K562 (cell line): ENCODE data around the gene SH3BP5.

Experiments used
- ARID3A ChIP-seq: IDR thresholded peaks from 2 replicates; pipeline ENCODE4 v1.6.1; 2012; ENCODE audit warnings: low read depth, low read length, improper control_type of control experiment, borderline replicate concordance
- CEBPB ChIP-seq: fragments of 450-650 bp; IDR thresholded peaks from 2 replicates; pipeline ENCODE4 v1.6.1; 2016; ENCODE audit warnings: missing genetic modification characterization, missing compliant biosample characterization
- CTCF ChIP-seq, 3 experiments: IDR thresholded peaks in 2 of 3; conservative IDR thresholded peaks in 1 of 3; 2 replicates each; pipeline ENCODE4 v1.5.1; 2011 to 2012; ENCODE audit warnings: low read length in 3 of 3, mild to moderate bottlenecking in 3 of 3, control low read depth in 2 of 3, improper control_type of control experiment in 1 of 3, inconsistent platforms in 1 of 3, low read depth in 1 of 3, mixed read lengths in 1 of 3, moderate library complexity in 1 of 3; ENCODE audit not compliant: insufficient read depth in 2 of 3
- ELF1 ChIP-seq: fragments of 200-800 bp; sonication (Bioruptor generic); IDR thresholded peaks from 2 replicates; pipeline ENCODE4 v1.6.1; 2016; ENCODE audit warnings: missing genetic modification characterization, missing compliant biosample characterization
- ETV6 ChIP-seq, 3 experiments: fragments of 150-350 bp in 1 of 3; sonication (generic) in 1 of 3; formaldehyde crosslinking in 1 of 3; IDR thresholded peaks; 2 replicates each; pipeline versions ENCODE4 v1.6.1 to v1.8.0; 2014 to 2022; ENCODE audit warnings: borderline replicate concordance in 2 of 3, low read depth in 2 of 3, antibody characterized with exemption in 1 of 3, low read length in 1 of 3, mild to moderate bottlenecking in 1 of 3, missing genetic modification reagents in 1 of 3
- MECOM ChIP-seq: fragments of 250-450 bp; sonication (Bioruptor Pico); IDR thresholded peaks from 2 replicates; pipeline ENCODE4 v1.8.0; 2022; ENCODE audit warnings: inconsistent platforms
- TAF1 ChIP-seq: IDR thresholded peaks from 2 replicates; pipeline ENCODE4 v1.6.1; 2011; ENCODE audit warnings: mild to moderate bottlenecking, low read length, moderate library complexity; ENCODE audit not compliant: insufficient read depth, control insufficient read depth, severe bottlenecking; ENCODE audit errors: extremely low read depth
- ZNF174 ChIP-seq: fragments of 250-450 bp; sonication (Bioruptor Pico); IDR thresholded peaks from 2 replicates; pipeline ENCODE4 v1.4.0; 2020; ENCODE audit warnings: mild to moderate bottlenecking
- ZNF76 ChIP-seq: fragments of 250-450 bp; sonication (Bioruptor Pico); IDR thresholded peaks from 2 replicates; pipeline ENCODE4 v1.4.0; 2020; ENCODE audit warnings: mild to moderate bottlenecking, moderate library complexity, borderline replicate concordance
- TF ChIP-seq, protein P1 (sequence below): sonication (generic); formaldehyde crosslinking; IDR thresholded peaks from 2 replicates; pipeline ENCODE4 v1.8.1; 2023; ENCODE audit warnings: mild to moderate bottlenecking, missing genetic modification reagents
- TF ChIP-seq, protein P2 (sequence below): fragments of 450-650 bp; IDR thresholded peaks from 2 replicates; pipeline ENCODE4 v1.6.1; 2016; ENCODE audit warnings: low read depth

GRCh38 chr3:15301761-15302160 is 30.6 kb downstream of the SH3BP5 start:
- TF ChIP-seq ETV6 (IDR thresholded peaks at IDR 0.05; ENCODE audit: borderline replicate concordance in 1 of 2, low read depth in 2 of 2, low read length in 1 of 2): no peak
- no peak for TF ChIP-seq ETV6 (CRISPR knock-in tag; IDR thresholded peaks at IDR 0.05; ENCODE audit: borderline replicate concordance)
- TF ChIP-seq MECOM (CRISPR knock-in tag): no peak
- no peak for TF ChIP-seq CTCF (IDR thresholded peaks at IDR 0.05 in 2 of 3, conservative IDR thresholded peaks at IDR 0.05 in 1 of 3; ENCODE audit: insufficient read depth in 2 of 3, low read depth in 1 of 3, low read length in 3 of 3)
- TF ChIP-seq, protein P1, sequence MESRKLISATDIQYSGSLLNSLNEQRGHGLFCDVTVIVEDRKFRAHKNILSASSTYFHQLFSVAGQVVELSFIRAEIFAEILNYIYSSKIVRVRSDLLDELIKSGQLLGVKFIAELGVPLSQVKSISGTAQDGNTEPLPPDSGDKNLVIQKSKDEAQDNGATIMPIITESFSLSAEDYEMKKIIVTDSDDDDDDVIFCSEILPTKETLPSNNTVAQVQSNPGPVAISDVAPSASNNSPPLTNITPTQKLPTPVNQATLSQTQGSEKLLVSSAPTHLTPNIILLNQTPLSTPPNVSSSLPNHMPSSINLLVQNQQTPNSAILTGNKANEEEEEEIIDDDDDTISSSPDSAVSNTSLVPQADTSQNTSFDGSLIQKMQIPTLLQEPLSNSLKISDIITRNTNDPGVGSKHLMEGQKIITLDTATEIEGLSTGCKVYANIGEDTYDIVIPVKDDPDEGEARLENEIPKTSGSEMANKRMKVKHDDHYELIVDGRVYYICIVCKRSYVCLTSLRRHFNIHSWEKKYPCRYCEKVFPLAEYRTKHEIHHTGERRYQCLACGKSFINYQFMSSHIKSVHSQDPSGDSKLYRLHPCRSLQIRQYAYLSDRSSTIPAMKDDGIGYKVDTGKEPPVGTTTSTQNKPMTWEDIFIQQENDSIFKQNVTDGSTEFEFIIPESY (CRISPR knock-in tag): no peak
- TF ChIP-seq, protein P2, sequence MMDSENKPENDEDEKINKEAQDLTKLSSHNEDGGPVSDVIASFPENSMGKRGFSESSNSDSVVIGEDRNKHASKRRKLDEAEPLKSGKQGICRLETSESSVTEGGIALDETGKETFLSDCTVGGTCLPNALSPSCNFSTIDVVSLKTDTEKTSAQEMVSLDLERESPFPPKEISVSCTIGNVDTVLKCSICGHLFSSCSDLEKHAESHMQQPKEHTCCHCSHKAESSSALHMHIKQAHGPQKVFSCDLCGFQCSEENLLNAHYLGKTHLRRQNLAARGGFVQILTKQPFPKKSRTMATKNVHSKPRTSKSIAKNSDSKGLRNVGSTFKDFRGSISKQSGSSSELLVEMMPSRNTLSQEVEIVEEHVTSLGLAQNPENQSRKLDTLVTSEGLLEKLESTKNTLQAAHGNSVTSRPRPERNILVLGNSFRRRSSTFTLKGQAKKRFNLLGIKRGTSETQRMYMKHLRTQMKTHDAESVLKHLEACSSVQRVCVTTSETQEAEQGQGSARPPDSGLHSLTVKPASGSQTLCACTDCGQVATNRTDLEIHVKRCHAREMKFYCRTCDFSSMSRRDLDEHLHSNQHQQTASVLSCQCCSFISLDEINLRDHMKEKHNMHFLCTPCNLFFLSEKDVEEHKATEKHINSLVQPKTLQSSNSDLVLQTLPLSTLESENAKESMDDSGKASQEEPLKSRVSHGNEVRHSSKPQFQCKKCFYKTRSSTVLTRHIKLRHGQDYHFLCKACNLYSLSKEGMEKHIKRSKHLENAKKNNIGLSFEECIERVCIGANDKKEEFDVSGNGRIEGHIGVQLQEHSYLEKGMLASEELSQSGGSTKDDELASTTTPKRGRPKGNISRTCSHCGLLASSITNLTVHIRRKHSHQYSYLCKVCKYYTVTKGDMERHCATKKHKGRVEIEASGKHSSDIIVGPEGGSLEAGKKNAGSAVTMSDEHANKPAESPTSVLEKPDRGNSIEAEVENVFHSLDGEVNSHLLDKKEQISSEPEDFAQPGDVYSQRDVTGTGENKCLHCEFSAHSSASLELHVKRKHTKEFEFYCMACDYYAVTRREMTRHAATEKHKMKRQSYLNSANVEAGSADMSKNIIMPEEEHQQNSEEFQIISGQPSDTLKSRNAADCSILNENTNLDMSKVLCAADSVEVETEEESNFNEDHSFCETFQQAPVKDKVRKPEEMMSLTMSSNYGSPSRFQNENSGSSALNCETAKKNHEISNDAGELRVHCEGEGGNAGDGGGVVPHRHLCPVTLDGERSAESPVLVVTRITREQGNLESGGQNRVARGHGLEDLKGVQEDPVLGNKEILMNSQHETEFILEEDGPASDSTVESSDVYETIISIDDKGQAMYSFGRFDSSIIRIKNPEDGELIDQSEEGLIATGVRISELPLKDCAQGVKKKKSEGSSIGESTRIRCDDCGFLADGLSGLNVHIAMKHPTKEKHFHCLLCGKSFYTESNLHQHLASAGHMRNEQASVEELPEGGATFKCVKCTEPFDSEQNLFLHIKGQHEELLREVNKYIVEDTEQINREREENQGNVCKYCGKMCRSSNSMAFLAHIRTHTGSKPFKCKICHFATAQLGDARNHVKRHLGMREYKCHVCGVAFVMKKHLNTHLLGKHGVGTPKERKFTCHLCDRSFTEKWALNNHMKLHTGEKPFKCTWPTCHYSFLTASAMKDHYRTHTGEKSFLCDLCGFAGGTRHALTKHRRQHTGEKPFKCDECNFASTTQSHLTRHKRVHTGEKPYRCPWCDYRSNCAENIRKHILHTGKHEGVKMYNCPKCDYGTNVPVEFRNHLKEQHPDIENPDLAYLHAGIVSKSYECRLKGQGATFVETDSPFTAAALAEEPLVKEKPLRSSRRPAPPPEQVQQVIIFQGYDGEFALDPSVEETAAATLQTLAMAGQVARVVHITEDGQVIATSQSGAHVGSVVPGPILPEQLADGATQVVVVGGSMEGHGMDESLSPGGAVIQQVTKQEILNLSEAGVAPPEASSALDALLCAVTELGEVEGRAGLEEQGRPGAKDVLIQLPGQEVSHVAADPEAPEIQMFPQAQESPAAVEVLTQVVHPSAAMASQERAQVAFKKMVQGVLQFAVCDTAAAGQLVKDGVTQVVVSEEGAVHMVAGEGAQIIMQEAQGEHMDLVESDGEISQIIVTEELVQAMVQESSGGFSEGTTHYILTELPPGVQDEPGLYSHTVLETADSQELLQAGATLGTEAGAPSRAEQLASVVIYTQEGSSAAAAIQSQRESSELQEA: no peak
- TF ChIP-seq CEBPB (tag): no peak
- no peak for TF ChIP-seq ZNF174
- TF ChIP-seq ARID3A: no peak
- TF ChIP-seq TAF1: no peak
- TF ChIP-seq ELF1 (tag): no peak
- TF ChIP-seq ZNF76 (CRISPR knock-in tag): no peak
